Osteoblast (primary cell): ENCODE results near the gene APOL4. TPM values are rescaled to one million over a fixed set of nuclear protein-coding genes. Genes with fewer than 3 reads are reported as not detected.
"Not testable (repeated sequence)": the region's sequence is repeated elsewhere in the genome, so short reads cannot be mapped to it uniquely, and the experiment has no call there.

Source experiments
- DNase-seq: peaks from one replicate; pipeline ENCODE4 v3.0.0; 2011; ENCODE audit warnings: low spot score, mixed read lengths; ENCODE audit not compliant: insufficient read length; ENCODE audit errors: missing footprints
- H2AFZ ChIP-seq: 2 replicates; pipeline ENCODE4 v1.6.0; 2011; ENCODE audit warnings: mild to moderate bottlenecking, low read length
- H3K27ac ChIP-seq: 2 replicates; pipeline ENCODE4 v1.5.1; 2011; ENCODE audit warnings: mild to moderate bottlenecking, low read depth, low read length, moderate library complexity
- H3K27me3 ChIP-seq: 2 replicates; pipeline ENCODE4 v1.6.0; 2012; ENCODE audit warnings: mild to moderate bottlenecking, control low read depth, inconsistent platforms, low read length, moderate library complexity; ENCODE audit not compliant: insufficient read depth
- H3K36me3 ChIP-seq: 2 replicates; pipeline ENCODE4 v1.5.1; 2011; ENCODE audit warnings: mild to moderate bottlenecking, low read length, control low read depth, moderate library complexity; ENCODE audit not compliant: insufficient read depth
- H3K4me1 ChIP-seq: 2 replicates; pipeline ENCODE4 v1.5.1; 2011; ENCODE audit warnings: mild to moderate bottlenecking, low read length, control low read depth, moderate library complexity; ENCODE audit not compliant: insufficient read depth
- H3K4me2 ChIP-seq: 2 replicates; pipeline ENCODE4 v1.6.0; 2011; ENCODE audit warnings: mild to moderate bottlenecking, low read length; ENCODE audit not compliant: insufficient read depth
- H3K4me3 ChIP-seq: fragments of 200-600 bp; sonication (generic); 3 replicates; pipeline ENCODE4 v1.5.1; 2012; ENCODE audit warnings: mild to moderate bottlenecking, low read length, inconsistent platforms; ENCODE audit not compliant: insufficient read depth
- H3K79me2 ChIP-seq: 2 replicates; pipeline ENCODE4 v1.6.0; 2012; ENCODE audit warnings: mild to moderate bottlenecking, low read length, control low read depth, inconsistent platforms; ENCODE audit not compliant: insufficient read depth
- H3K9me3 ChIP-seq: 2 replicates; pipeline ENCODE4 v1.5.1; 2011; ENCODE audit warnings: low read depth, low read length, control low read depth
- H4K20me1 ChIP-seq: 2 replicates; pipeline ENCODE4 v1.6.0; 2012; ENCODE audit warnings: mild to moderate bottlenecking, low read length, control low read depth; ENCODE audit not compliant: insufficient read depth
- total RNA-seq: library from RNA; depleted of rRNA; stranded (reverse); fragments of >200 nt; gene quantifications from 2 replicates; pipeline ENCODE4 v1.2.3, GENCODE V29; 2012
- TF ChIP-seq, protein P1 (sequence below): IDR thresholded peaks from 2 replicates; pipeline ENCODE4 v1.5.1; 2011; ENCODE audit warnings: mild to moderate bottlenecking, low read depth, low read length, moderate library complexity; ENCODE audit errors: extremely low read depth

The APOL4 gene
- total RNA-seq, 1 donor: 2.9 TPM

DNA sequence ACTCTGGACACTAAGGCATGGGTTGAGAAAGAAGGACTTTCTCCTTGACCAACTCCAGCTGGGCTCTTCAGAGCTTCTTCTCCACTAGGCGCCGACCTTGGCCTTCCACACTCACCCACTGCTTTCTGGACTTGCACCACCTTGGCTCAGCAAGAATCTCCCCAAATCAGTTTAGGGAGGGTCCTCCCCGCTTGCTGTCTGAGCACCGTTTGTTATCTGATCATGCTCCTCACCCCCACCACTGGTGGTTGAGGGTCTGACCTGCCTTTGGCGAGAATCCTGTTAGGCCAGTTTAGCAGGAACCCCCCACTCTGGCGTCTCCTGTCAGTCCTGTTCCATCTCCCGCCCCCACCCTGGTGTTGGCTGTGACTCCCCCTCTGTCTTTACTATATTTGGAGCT is 27.3 kb upstream of the APOL4 start:
- Histone ChIP-seq H3K4me2 (no peak overlapping the region), H3K4me3 (no peak overlapping the region), H4K20me1 (no peaks in the 10 kb centered on the region), H2AFZ (no peak overlapping the region), H3K27ac (no peak overlapping the region), H3K27me3 (no peaks in the 10 kb centered on the region), H3K4me1 (no peaks in the 10 kb centered on the region), H3K9me3 (no peaks in the 10 kb centered on the region), H3K79me2 (no peaks in the 10 kb centered on the region), H3K36me3 (peaks cover 50% of the 10 kb centered on the region)
- TF ChIP-seq, protein P1, sequence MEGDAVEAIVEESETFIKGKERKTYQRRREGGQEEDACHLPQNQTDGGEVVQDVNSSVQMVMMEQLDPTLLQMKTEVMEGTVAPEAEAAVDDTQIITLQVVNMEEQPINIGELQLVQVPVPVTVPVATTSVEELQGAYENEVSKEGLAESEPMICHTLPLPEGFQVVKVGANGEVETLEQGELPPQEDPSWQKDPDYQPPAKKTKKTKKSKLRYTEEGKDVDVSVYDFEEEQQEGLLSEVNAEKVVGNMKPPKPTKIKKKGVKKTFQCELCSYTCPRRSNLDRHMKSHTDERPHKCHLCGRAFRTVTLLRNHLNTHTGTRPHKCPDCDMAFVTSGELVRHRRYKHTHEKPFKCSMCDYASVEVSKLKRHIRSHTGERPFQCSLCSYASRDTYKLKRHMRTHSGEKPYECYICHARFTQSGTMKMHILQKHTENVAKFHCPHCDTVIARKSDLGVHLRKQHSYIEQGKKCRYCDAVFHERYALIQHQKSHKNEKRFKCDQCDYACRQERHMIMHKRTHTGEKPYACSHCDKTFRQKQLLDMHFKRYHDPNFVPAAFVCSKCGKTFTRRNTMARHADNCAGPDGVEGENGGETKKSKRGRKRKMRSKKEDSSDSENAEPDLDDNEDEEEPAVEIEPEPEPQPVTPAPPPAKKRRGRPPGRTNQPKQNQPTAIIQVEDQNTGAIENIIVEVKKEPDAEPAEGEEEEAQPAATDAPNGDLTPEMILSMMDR: no peak
- no peak for DNase-seq

DNA sequence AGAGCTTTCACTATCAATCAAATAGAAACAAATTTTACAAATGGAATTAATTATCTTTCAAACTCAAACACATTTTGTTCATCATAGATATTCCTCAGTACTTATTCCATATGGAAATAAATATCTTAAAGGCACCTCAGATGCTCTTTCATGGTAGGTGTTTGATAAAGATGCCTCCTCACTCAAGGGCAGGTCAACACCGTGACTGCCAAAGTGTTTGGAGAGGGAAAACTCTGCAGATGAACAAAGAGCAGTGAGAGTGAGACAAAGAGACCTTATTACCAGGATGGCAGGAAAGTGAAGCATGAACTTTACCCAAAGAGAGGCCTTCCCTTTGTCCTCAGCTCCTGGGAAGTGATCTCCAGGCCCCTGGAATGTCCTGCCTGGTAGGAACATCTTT is 26.8 kb upstream of the APOL4 start:
- H3K27me3 ChIP-seq, DNase-seq: not testable (repeated sequence)

DNA sequence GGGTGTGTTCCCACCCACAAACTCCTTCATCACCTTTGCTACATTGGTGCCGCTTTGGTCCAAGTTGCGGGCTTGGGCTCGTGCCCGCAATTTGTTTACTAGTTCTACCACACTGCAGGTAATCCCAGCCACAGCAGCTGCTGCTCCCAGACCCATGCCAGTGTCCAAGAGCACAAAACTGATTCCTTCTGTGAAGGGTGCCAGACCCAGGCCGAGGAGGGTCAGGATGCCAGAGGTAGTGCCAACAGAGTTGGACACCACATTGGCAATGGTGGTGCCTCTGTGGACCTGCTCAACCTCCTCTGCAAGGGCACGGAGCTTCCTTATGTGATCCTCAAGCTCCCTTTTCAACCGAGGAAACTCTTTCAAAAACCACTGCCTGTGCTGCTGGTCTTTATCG is 26.2 kb upstream of the APOL4 start:
- Histone ChIP-seq H2AFZ (no peak overlapping the region), H3K36me3 (peaks cover 42% of the 10 kb centered on the region), H3K27ac (no peak overlapping the region), H3K9me3 (no peaks in the 10 kb centered on the region), H3K4me1 (no peaks in the 10 kb centered on the region), H3K79me2 (no peaks in the 10 kb centered on the region), H3K4me2 (no peak overlapping the region), H4K20me1 (no peaks in the 10 kb centered on the region), H3K4me3 (no peak overlapping the region), H3K27me3 (no peaks in the 10 kb centered on the region)
- DNase-seq: no peak
- TF ChIP-seq, protein P1: no peak

More for the DNA sequence above, 26.8 kb upstream of the APOL4 start:
- not testable (repeated sequence) for H3K4me1 ChIP-seq, H4K20me1 ChIP-seq, H3K4me3 ChIP-seq, H3K4me2 ChIP-seq, H3K79me2 ChIP-seq, H2AFZ ChIP-seq, H3K9me3 ChIP-seq, H3K27ac ChIP-seq
- peaks cover 48% of the 10 kb centered on the region for H3K36me3 ChIP-seq

DNA sequence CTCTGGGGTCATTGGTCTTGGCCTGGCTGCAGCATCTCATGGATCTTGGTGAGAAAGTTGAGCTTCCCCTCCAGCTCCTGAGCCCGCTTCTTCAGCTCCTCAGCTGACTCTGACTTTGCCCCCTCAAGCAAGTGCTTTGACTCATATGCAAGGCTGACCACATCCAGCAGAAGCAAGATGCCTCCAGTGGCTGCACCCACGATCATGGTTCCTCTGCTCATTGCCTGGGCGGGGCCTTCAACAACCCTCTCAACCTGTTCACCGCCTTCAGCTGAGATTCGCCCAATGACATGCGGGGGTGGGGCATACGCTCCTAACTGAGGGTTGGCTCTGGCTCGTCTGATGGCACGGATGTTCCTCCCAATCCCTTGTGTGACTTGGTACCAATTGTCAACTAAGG is 25.8 kb upstream of the APOL4 start:
- H3K79me2 ChIP-seq: no peaks in the 10 kb centered on the region
- H3K27ac ChIP-seq: no peak overlapping the region
- no peak overlapping the region for H2AFZ ChIP-seq
- no peaks in the 10 kb centered on the region for H4K20me1 ChIP-seq
- H3K27me3 ChIP-seq: no peaks in the 10 kb centered on the region
- H3K4me1 ChIP-seq: no peaks in the 10 kb centered on the region
- no peaks in the 10 kb centered on the region for H3K9me3 ChIP-seq
- no peak for DNase-seq
- H3K4me2 ChIP-seq: no peak overlapping the region
- TF ChIP-seq, protein P1: no peak
- no peak overlapping the region for H3K4me3 ChIP-seq
- H3K36me3 ChIP-seq: peaks cover 40% of the 10 kb centered on the region
